ENCODE measurements around the gene PFKFB2. TPM values are rescaled to one million over a fixed set of nuclear protein-coding genes. Genes with fewer than 3 reads are reported as not detected.

Gene PFKFB2
- total RNA-seq, 2 experiments from 2014 or later = 3.2 to 4.0 TPM

DNA sequence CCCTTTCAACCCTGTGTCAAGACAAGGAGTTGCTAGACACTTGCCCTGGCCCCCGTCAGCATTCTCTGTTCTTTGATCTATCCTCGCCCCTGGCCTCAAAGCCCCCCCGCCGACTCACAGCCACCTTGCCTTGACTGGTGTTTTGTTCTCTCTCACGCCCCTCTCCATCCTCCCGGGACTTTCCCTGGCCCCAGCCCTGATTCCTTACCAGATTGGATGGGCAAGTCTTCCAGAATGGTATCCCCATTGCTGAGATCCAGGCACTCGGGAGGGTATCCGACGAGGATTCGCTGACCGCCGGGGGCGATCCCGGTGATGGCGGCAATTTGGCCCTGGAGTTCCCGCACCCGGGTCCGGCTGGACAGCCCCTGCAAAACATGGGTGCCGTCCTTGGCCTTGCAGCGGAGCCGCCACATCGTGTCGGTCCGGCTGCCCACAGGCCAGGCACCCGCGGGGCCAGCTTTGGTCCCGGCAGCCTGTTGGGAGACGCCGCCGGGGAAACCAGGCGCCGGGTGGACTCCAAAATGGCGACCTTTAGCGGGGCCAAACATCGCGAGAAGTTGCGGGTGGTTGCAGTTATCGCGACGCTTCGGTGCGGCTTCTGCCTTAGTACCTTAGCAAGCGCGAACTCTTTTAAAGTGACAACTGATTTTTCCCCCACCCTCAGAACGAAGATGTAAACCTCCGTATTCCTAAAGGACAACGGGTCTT lies 2.4 kb upstream of the PFKFB2 start:
- Mint-ChIP-seq H3K27me3 (no peaks in the 10 kb centered on the region), H3K4me3 (peak overlapping the region; percentile 98), H3K4me1 (ENCODE audit: low read depth) (peaks cover 81% of the 10 kb centered on the region), H3K27ac (peak overlapping the region; percentile 93), H3K9me3 (no peaks in the 10 kb centered on the region), H3K36me3 (ENCODE audit: low read depth) (peaks cover 54% of the 10 kb centered on the region)
- Histone ChIP-seq H3K27ac (ENCODE audit: low read depth in 1 of 2, low read length in 2 of 2) (peak overlapping the region; percentile 32 to 79), H3K27me3 (ENCODE audit: control insufficient read depth in 1 of 2, insufficient read depth in 2 of 2, low read length in 2 of 2) (no peaks in the 10 kb centered on the region), H3K9me3 (ENCODE audit: control insufficient read depth in 1 of 2, insufficient read depth in 1 of 2, low read length in 2 of 2) (no peaks in the 10 kb centered on the region), H3K4me3 (ENCODE audit: low read length) (peak overlapping the region; percentile 81), H3K4me1 (ENCODE audit: insufficient read depth, low read length) (peaks cover 29% of the 10 kb centered on the region), H3K36me3 (ENCODE audit: insufficient read depth, low read length) (peaks cover 20% of the 10 kb centered on the region)
- TF ChIP-seq, protein P1, sequence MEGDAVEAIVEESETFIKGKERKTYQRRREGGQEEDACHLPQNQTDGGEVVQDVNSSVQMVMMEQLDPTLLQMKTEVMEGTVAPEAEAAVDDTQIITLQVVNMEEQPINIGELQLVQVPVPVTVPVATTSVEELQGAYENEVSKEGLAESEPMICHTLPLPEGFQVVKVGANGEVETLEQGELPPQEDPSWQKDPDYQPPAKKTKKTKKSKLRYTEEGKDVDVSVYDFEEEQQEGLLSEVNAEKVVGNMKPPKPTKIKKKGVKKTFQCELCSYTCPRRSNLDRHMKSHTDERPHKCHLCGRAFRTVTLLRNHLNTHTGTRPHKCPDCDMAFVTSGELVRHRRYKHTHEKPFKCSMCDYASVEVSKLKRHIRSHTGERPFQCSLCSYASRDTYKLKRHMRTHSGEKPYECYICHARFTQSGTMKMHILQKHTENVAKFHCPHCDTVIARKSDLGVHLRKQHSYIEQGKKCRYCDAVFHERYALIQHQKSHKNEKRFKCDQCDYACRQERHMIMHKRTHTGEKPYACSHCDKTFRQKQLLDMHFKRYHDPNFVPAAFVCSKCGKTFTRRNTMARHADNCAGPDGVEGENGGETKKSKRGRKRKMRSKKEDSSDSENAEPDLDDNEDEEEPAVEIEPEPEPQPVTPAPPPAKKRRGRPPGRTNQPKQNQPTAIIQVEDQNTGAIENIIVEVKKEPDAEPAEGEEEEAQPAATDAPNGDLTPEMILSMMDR (IDR thresholded peaks at IDR 0.05) = no peak
- DNase-seq (peak; percentile 80 to 96 (median 86)), ATAC-seq (ENCODE audit: poor library complexity) (peak; percentile 45)
- CTCF ChIA-PET = interaction anchor here (1.1 to 2.5 kb wide), 16 partner anchors 10 to 438 kb away, joined by 3 to 13 read pairs (median 5); partner anchors contain the start of genes C1orf116, CD55 and EIF2D
- POLR2A ChIA-PET = interaction anchor here (1.0 to 1.4 kb wide), 4 partner anchors 20 to 271 kb away, joined by 3 to 7 read pairs (median 4); partner anchors contain the start of genes CD55 and FCMR
- intact Hi-C loops (cut with DNase I, micrococcal nuclease) = loop anchor here (1.0 to 10.0 kb wide), 4 partner anchors 27 to 704 kb away; partner anchors contain the start of genes CD55 (in 2 of the 2) and CD46 (in 1 of the 2)

DNA sequence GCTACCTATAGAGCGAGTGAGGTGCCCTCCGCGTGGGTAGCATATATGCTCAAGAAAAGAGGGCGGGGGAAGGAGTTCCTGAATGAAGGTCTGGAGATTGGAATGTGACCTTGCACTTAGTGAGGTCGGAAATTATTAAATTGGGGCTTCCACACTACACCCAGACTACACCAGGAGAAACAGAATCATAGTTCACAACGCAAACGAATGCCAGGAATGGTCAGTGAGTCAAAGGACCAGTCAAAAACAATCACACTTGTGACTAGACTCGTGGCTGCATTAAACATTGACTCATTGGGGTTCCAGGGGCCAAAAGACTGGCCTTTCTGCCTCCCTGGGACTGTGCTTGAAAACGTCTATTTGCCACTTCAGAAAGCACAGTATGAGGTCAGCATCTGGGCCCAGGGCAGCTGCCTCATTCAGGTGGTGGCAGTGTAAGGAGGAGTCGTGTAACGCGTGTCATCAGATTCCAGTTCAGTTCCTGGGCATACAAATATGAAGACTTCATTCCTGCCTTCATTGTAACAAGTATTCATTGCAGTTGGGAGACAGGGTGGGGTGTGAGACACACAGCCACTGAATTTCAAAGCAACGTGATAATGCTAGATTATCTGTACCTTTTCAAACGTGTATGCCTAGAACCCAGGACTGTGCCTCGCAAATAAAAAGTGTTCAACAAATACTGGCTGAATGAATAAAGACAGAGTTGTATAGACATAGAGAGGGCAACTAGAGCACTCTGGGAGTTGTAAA lies 1.7 kb upstream of the PFKFB2 start, which contains the start of gene YOD1:
Gene YOD1 (minus strand): TSS at position 18 of the 753 bp plus-strand sequence. CDS start 178 bp downstream, outside the sequence.
- Mint-ChIP-seq H3K4me1 (ENCODE audit: low read depth) (peaks cover 74% of the 10 kb centered on the region), H3K27me3 (no peaks in the 10 kb centered on the region), H3K9me3 (no peaks in the 10 kb centered on the region), H3K36me3 (ENCODE audit: low read depth) (peaks cover 47% of the 10 kb centered on the region), H3K27ac (peak within 1 kb of the TSS; percentile 93), H3K4me3 (peak within 1 kb of the TSS; percentile 98)
- DNase-seq (peak in 2 of 14 experiments; percentile 5 to 20), ATAC-seq (ENCODE audit: poor library complexity) (no peak)
- H3K27ac ChIP-seq (ENCODE audit: low read depth in 1 of 2, low read length in 2 of 2) = peak within 1 kb of the TSS; percentile 32 to 79
- CTCF ChIA-PET = interaction anchor here (1.8 kb wide), 1 partner anchor 19 kb away, joined by 6 read pairs; the partner anchor contains the start of gene C1orf116
- POLR2A ChIA-PET = interaction anchor here (1.0 to 1.1 kb wide), 2 partner anchors 20 to 23 kb away, joined by 3 to 4 read pairs; no protein-coding TSS in a partner anchor
- H3K4me1 ChIP-seq (ENCODE audit: insufficient read depth, low read length) = peaks cover 29% of the 10 kb centered on the region
- H3K36me3 ChIP-seq (ENCODE audit: insufficient read depth, low read length) = peaks cover 19% of the 10 kb centered on the region
- no peaks in the 10 kb centered on the region for H3K27me3 ChIP-seq (ENCODE audit: control insufficient read depth in 1 of 2, insufficient read depth in 2 of 2, low read length in 2 of 2)
- TF ChIP-seq, protein P1 (IDR thresholded peaks at IDR 0.05) = no peak
- peak within 1 kb of the TSS; percentile 81 for H3K4me3 ChIP-seq (ENCODE audit: low read length)
- no peaks in the 10 kb centered on the region for H3K9me3 ChIP-seq (ENCODE audit: control insufficient read depth in 1 of 2, insufficient read depth in 1 of 2, low read length in 2 of 2)
- intact Hi-C loops (cut with DNase I, micrococcal nuclease) = loop anchor here (5.0 to 10.0 kb wide), 2 partner anchors 271 to 703 kb away; partner anchors contain the start of genes CD55 (in 2 of the 2) and CD46 (in 1 of the 2)

DNA sequence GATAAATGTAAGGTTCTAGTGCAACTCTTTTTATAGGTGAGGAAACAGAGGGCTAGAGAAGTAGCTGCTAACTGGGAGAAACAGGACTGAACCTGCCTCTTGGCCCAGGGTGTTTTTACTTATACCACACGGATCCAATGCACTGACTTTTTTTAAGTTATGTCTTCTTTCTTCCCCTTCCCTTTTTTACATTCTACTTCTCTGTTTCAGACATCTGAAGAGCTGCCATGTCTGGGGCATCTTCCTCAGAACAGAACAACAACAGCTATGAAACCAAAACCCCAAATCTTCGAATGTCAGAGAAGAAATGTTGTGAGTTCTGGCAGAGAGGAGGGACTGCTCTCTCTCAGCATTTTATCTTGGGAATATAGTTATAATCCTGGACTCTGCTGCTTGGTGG lies 1.4 kb downstream of the PFKFB2 start:
- POLR2A ChIA-PET = interaction anchor here (0.5 to 1.0 kb wide), 2 partner anchors 17 to 1191 kb away, joined by 3 to 4 read pairs; no protein-coding TSS in a partner anchor
- no peak for ATAC-seq (ENCODE audit: poor library complexity)

More for the DNA sequence above, 1.4 kb downstream of the PFKFB2 start:
- TF ChIP-seq, protein P1 (IDR thresholded peaks at IDR 0.05) = no peak
- Mint-ChIP-seq H3K27me3 (no peaks in the 10 kb centered on the region), H3K4me1 (ENCODE audit: low read depth) (peaks cover 46% of the 10 kb centered on the region), H3K27ac (peak overlapping the region; percentile 56), H3K36me3 (ENCODE audit: low read depth) (peaks cover 17% of the 10 kb centered on the region), H3K9me3 (no peaks in the 10 kb centered on the region), H3K4me3 (peak overlapping the region; percentile 98)
- peaks cover under 1% of the 10 kb centered on the region for H3K36me3 ChIP-seq (ENCODE audit: insufficient read depth, low read length)
- no peaks in the 10 kb centered on the region for H3K27me3 ChIP-seq (ENCODE audit: control insufficient read depth in 1 of 2, insufficient read depth in 2 of 2, low read length in 2 of 2)
- no peaks in the 10 kb centered on the region for H3K9me3 ChIP-seq (ENCODE audit: control insufficient read depth in 1 of 2, insufficient read depth in 1 of 2, low read length in 2 of 2)
- CTCF ChIA-PET = no interaction called here
- DNase-seq = no peak
- no peak overlapping the region for H3K4me3 ChIP-seq (ENCODE audit: low read length)
- intact Hi-C loops (cut with DNase I, micrococcal nuclease) = loop anchor here (5.0 to 10.0 kb wide), 2 partner anchors 268 to 700 kb away; partner anchors contain the start of genes CD55 (in 2 of the 2) and CD46 (in 1 of the 2)
- H3K4me1 ChIP-seq (ENCODE audit: insufficient read depth, low read length) = peaks cover 27% of the 10 kb centered on the region
- no peak overlapping the region for H3K27ac ChIP-seq (ENCODE audit: low read depth in 1 of 2, low read length in 2 of 2)
